LHCN-M2 (cell line): ENCODE data around the gene FOSL2. TPM values are rescaled to one million over a fixed set of nuclear protein-coding genes. Genes with fewer than 3 reads are reported as not detected.

Experiments
- DNase-seq: peaks from one replicate; pipeline ENCODE4 v3.0.0-alpha.2; 2012; ENCODE audit warnings: low read depth
- total RNA-seq: library from RNA; depleted of rRNA; stranded (reverse); fragments of >200 nt; gene quantifications from 2 replicates; pipeline ENCODE4 v1.2.3, GENCODE V29; 2014; rRNA removed

The FOSL2 gene
- total RNA-seq, 1 experiment from 2014 or later, result 62.2 TPM

DNA sequence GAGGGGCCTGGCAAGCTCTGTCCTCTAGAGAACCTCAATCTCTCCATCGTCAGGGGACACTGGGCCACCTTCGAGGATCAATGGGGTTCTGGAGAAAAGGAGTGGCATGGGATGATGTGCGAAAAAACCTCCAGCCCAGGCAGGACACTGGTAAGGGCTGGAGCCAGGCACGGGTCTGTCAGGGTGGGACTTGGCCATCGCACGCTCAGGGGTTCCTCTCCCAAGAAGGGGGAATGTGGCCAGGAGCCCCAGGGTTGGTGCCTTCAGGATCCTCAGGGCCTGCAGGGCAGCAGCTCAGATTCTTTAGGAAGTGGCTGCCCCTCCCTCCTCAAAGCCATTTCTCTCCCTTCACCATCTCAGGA lies 56.4 kb downstream of the FOSL2 start:
- DNase-seq, result no peak

DNA sequence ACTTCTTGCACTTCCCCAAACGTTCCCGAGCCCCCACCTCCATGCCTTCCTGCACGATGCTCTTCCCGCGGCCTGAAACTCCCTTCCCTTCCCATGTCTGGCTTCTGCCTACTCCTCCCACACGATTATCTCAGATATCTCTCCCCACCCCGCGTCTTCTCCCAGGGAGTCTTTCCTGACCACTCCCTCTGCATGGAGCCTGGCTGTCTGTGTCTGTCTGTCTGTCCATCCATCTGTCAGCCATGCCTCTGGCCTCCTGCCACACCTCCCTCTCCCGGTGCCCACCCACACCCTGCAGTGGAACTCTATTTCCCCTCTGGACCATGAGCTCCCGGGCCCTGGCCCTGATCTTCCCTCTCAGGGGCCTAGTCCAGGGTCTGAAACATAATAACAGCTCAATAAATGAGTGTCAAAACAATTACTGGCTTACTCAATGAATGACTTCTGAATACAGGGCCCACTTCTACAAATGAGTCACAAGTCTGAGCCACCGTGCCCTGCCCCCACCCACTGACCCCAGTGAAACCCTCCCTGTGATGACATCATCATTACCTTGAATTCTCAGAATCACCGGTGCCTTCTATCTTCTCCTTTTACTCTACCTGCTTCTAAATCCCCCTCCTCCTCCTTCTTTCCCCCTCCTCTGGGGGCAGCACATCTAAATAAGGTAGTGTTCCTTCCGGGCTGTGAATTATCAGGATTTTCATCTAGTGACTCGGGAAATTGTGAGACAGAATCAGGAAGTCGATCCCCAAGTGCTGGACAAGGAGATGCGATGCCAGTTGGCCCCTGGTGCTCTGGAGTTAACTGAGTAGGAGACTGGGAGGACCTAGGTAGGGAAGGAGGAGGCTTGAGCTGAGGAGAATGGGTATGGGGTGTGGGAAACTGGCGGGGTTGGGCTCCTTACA lies 57.1 kb downstream of the FOSL2 start:
- peak; percentile 46 for DNase-seq

DNA sequence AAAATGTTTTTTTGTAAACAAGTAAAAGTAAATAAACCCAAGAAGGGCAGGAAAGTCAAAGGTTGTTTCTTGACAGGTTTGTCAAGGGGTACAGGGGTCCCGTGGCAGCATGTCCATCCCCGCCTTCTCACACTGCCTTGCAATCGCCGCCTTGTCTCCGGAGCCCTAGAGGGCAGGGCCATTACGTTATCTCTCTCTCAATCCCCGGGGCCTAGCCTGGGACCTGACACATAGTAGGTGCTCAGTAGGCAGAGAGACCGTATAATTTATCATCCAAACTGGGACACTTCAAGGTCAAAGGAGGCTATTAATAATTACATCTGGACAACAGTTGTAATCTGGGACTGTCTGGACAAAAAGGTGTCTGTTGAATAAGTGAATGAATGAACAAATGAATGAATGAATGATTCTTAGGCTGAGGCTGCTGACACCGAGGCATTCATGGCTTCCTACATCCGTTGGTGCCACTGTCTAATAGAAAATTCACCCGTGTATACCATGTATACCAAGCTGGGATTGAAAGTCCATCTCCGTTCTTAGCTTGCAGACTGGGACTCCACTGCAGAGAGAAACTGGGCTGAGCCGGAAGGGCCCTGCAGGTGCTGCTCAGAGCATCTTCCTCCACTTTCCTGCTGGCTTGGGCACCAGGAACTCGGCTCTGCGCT lies 58.4 kb downstream of the FOSL2 start:
- DNase-seq, result no peak

DNA sequence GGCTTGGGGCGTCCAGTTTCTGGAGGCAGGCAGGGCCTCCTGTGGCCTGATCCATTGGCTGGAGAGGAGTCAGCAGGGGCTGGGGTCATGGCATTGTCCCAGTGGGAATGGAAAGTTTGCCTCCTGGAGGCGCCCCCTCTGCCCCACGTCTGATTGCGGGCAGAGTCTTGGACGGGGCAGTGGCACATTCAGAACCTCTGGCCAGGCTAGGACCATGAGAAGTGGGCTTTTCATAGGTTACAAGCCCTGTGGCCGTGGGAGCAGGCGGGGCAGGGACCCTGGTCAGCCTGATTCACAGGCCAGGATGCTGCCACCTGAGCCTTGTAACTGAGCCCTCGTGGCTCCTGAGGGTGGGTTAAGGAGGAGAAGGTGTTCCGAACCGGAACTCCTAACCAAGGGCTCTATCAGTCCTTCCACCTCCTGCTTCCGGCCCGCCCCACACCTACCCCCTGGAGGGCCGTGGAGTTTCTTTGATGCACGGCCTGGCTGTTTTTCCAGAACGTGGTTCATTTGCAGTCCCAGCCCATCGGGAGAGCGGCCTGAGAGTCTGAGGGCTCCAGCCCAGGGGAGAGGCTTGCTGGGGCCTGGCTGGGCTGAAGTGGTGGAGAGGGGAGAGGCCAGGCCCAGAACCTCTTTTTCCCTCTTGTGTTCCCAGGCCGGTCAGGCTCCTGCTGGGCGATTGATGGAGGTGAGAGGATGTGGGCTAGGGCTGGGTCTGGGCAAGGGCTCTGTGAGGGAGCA lies 59.3 kb downstream of the FOSL2 start:
- DNase-seq, result no peak

DNA sequence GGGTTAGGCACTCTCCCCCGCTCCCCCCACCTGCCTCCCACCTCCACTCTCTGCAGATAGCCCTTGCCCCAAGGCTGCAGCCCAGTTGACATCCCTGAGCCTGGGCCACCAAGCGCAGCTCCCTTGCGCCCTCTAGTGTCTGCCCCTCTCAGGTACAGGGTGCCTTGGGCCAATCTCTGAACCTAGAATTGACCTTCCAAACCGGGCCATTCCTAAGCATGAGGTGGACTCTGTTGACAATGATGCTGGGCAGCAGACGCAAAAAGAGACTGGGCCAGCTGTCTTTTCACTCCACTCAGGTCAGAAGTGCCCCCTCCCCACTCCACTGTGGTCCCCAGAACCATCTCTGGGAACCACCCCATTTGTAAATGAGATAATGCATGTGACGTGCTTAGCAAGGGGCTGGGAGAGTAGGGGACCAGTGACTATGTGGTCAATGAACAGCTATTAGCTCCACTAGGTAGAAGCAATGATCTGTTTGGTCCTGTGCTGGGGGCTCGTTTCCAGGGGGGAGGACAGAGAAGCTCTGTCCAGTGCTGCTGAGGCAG lies 60.0 kb downstream of the FOSL2 start:
- peak; percentile 49 for DNase-seq

DNA sequence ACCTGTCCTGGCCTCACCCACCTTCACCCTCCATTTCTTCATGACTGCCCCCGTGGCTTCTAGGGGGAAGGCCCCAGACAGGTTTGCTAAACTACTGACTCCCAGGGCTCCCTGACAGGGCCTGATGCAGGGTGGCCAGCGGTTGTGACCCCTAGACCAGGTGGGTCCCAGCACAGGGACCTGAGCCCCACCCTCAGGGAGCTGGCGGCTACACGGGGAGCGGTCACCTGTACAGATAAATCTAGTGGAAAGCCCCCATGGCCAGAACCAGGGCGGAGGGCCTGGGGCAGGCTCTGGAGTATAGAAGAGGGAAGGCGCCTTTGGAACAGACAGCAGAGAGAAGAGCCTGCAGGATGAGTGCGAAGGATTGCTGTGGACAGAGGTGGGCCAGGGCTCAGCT lies 60.7 kb downstream of the FOSL2 start:
- no peak for DNase-seq

DNA sequence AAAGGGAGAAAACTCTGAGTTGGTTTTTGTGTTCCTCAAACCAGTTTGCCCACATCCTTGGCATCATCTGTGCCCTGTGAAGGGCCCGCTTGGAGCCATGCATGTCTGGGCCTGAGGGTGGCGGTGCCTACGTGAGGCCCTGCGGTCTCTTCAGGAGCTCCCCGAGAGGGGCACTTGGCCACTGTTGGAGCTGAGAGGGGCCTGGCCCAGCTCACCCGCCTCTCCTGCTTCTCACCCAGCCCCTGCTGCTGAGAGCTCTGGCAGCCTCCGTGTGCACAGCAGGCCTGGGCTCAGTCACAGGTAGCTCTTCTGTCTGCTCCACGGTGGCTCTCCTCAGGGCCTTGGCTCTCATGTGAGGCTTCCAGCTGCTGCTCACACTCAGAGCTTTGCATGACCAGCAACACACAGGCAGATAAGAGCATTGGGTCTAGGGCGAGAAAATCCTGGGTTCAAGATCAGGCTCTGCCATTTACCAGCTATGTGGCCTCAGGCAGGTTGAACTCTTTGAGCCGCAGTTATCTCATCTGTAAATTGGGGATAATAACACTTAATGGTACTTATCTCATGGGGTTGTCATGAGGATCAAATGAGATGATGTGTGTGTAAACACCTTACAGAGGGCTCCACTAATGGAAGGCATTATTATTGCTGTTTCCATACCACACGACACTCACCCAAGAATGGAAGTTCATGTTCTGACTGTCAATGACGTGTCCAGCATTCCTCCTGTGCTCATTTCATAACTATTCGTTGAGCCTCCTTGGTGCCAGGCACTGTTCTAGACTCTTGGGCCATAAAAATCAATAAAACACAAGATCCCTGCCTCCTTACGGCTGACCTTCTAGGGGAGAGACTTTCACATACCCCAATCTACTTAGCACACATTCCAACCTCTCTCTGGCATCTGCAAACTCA lies 61.6 kb downstream of the FOSL2 start:
- DNase-seq, result no peak

DNA sequence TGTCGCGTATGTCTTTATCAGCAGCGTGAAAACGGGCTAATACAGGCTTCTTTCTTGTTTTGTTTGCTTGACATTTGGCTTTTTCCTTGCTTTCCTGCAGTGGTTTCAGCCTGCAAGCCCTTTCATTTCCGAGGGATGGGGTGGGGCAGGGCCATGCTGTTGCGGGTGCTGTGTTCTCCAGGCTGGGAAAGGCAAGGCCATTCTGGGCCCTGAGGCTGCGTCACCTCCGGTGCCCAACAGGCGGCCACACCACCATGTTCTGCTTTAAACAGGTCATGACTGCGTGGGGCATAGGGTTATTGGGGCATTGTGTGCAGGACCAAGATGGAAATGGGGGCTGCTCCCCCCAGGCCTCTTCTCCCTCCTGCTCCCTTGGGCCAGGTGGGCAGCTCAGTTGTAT lies 64.6 kb downstream of the FOSL2 start:
- no peak for DNase-seq

DNA sequence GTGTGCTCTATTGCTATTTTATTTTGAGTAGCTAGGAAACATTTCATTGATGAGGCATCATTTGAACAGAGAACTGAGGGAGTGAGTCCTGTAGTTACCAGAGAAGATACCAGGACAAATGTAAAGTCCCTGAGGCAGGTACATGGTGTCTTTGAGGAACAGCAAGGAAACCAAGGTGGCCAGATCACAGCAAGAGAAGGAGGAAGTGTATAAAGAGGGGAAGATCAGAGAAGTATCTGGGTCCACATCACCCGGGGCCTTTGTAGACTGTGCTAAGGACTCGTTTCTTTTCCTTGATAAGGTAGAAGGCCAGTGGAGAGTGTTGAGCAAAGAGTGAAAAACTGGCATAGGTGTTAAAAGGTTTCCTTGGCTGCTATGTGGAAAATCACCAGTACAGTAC lies 68.4 kb downstream of the FOSL2 start:
- DNase-seq, result no peak

DNA sequence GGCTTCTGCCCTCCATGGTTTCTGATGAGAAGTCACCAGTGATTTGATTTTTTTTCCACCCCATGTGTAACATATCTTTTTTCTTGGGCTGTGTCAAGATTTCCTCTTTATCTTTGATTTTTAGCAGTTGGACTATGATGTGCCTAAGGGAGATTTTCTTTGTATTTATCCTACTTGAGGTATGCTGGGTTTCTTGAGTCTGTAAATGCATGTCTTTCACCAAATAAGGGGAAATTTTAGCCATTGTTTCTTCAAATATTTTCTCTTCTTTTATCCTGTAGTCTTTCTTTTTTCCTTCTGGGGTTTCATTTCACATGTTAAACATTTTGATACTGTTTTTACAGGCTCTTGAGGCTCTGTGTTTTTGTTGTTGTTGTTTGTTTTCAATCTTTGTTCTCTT lies 69.5 kb downstream of the FOSL2 start:
- DNase-seq, result no peak

DNA sequence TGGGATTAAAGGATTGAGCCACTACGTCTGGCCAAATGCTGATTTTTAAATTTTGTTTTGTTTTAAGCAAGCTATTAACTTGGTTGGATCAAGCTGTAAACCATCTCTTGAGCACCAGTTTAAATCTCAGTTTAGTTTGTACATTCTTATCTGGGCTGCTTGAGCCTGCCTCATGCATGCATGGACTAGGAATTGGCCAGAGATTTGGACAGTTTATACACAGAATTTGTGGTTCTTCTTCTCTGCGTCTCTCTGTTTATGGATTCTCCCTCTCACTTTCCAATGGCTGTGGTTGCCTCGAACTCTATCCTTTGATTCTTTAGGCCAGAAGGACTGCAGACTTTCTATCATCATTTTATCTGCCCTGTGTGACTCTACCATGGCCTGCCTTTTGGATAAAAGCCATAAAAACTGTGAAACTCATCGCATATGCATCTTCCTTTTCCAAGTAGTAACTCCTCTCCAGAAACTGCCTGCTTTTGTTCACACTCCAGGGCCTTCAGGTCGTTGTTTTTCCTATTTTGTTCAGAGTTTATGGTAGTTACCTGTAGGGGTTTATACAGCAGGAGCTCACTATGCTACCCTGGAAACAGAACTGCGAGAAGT lies 70.7 kb downstream of the FOSL2 start:
- no peak for DNase-seq

DNA sequence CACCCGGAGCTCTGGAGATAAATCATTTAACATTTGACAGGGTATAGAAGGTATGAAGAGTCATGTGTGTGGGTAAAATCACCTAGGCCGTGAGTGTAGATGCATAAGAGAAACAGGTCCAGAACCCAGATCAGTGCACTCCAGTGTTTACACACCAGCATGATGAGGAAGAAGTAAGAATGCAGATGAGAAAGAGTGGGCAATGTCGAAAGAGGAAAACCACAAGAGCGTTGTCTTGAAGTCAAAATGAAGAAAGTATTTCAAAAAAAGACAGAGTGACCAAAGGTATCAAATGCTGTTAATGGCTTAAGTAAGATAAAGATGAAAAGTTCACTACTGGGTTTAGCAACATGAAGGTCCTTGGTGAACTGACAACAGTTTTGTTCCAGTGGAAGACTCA lies 71.2 kb downstream of the FOSL2 start:
- no peak for DNase-seq

DNA sequence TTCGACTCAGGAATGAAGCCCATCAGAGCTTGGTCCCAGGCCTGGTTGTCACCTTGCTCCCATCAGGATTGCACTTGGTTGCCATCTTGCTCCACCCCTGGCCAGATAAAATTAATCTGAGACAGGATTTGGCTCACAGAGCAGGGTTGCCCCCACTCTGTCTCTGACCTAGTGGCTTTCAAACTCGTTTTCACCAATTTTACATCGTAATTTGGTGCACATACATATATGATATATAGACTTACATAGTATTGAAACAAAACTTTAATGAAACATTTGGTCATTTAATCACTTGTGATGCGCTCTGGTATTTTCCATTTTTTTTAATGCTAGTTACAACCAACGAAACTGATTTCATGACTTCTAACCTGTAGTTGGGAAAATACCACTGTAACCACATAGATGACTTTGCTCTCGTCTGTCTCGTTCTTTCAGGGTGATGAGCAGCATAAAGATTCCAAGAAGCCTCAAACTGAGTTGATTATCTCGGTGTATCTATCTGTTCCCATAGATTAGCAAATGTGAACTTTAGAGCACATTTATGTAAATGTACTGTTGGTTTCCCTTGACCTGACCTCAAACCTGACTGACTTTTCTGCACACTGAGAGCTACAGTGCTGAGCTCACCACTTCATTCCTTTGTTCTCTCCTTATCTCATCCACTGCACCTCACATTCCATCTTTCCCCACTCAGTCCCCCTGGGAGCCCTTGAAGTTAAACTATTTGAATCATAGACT lies 72.7 kb downstream of the FOSL2 start:
- no peak for DNase-seq

Other genes with a start within 250 kb of the FOSL2 start
- 1.4 and 1.5 TPM in 2 replicates for gene PLB1, start 103.2 kb downstream of the FOSL2 start, total RNA-seq